ENCODE data around the gene WDFY3.

WDFY3 gene

GRCh38 chr4:84852081-84852480, 114.4 kb downstream of the WDFY3 start:
- no peak for DNase-seq (ENCODE audit: low spot score)
- no peak overlapping the region for H3K27ac ChIP-seq
- POLR2A ChIA-PET (ENCODE audit: low non-redundant PET): no interaction called here
- no peak for TF ChIP-seq CTCF (conservative IDR thresholded peaks at IDR 0.05; ENCODE audit: low read depth)
- CTCF ChIA-PET: interaction anchor here (0.5 to 0.6 kb wide), 2 partner anchors 70 to 1772 kb away, joined by 3 to 5 read pairs; no protein-coding TSS in a partner anchor

GRCh38 chr4:84849051-84849640, 117.3 kb downstream of the WDFY3 start:
- POLR2A ChIA-PET (ENCODE audit: low non-redundant PET): no interaction called here

GRCh38 chr4:84848432-84848831, 118.1 kb downstream of the WDFY3 start:
- H3K27ac ChIP-seq: no peak overlapping the region
- DNase-seq (ENCODE audit: low spot score): no peak
- ChIA-PET CTCF (no interaction called here), POLR2A (ENCODE audit: low non-redundant PET) (no interaction called here)
- TF ChIP-seq CTCF (conservative IDR thresholded peaks at IDR 0.05; ENCODE audit: low read depth): no peak

More at GRCh38 chr4:84849051-84849640, 117.3 kb downstream of the WDFY3 start:
- no peak overlapping the region for H3K27ac ChIP-seq
- DNase-seq (ENCODE audit: low spot score): no peak
- TF ChIP-seq CTCF (conservative IDR thresholded peaks at IDR 0.05; ENCODE audit: low read depth): no peak
- CTCF ChIA-PET: interaction anchor here (0.6 kb wide), 1 partner anchor 289 kb away, joined by 3 read pairs; no protein-coding TSS in a partner anchor

GRCh38 chr4:84847978-84848377, 118.5 kb downstream of the WDFY3 start:
- TF ChIP-seq CTCF (conservative IDR thresholded peaks at IDR 0.05; ENCODE audit: low read depth): no peak
- CTCF ChIA-PET: interaction anchor here (0.6 kb wide), 1 partner anchor 90 kb away, joined by 4 read pairs; no protein-coding TSS in a partner anchor
- no peak overlapping the region for H3K27ac ChIP-seq
- POLR2A ChIA-PET (ENCODE audit: low non-redundant PET): no interaction called here
- no peak for DNase-seq (ENCODE audit: low spot score)

- no peak for DNase-seq (ENCODE audit: low spot score)
- ChIA-PET CTCF (no interaction called here), POLR2A (ENCODE audit: low non-redundant PET) (no interaction called here)
- no peak for TF ChIP-seq CTCF (conservative IDR thresholded peaks at IDR 0.05; ENCODE audit: low read depth)
- no peak overlapping the region for H3K27ac ChIP-seq
Measured at GRCh38 chr4:84846985-84847384, 119.5 kb downstream of the WDFY3 start.

GRCh38 chr4:84841435-84841834, 125.1 kb downstream of the WDFY3 start:
- TF ChIP-seq CTCF (conservative IDR thresholded peaks at IDR 0.05; ENCODE audit: low read depth): no peak
- POLR2A ChIA-PET (ENCODE audit: low non-redundant PET): no interaction called here

More at GRCh38 chr4:84841435-84841834, 125.1 kb downstream of the WDFY3 start:
- CTCF ChIA-PET: no interaction called here
- DNase-seq (ENCODE audit: low spot score): no peak
- H3K27ac ChIP-seq: no peak overlapping the region

Measured in RWPE1 (cell line).